HG03469 (cell line): Measurements from ENCODE around the gene BCL2.

Experiments
- ATAC-seq: cut with Tn5 transposase; IDR thresholded peaks from one replicate; pipeline ENCODE4 v1.9.1; 2021; ENCODE audit warnings: mild to moderate bottlenecking, moderate library complexity, moderate number of reproducible peaks; ENCODE audit not compliant: unreplicated experiment

BCL2 gene

GRCh38 chr18:63262369-63263335, 56.9 kb downstream of the BCL2 start:
- ATAC-seq = no peak

- ATAC-seq = no peak
Measured at GRCh38 chr18:63261029-63261428, 58.5 kb downstream of the BCL2 start.

GRCh38 chr18:63260380-63260754, 59.2 kb downstream of the BCL2 start:
- no peak for ATAC-seq

- ATAC-seq = no peak
Measured at GRCh38 chr18:63259567-63260379, 59.8 kb downstream of the BCL2 start.

GRCh38 chr18:63258749-63259566, 60.6 kb downstream of the BCL2 start:
- no peak for ATAC-seq

- no peak for ATAC-seq
Measured at GRCh38 chr18:63257453-63257852, 62.1 kb downstream of the BCL2 start.

GRCh38 chr18:63255435-63255834, 64.1 kb downstream of the BCL2 start:
- ATAC-seq = no peak

GRCh38 chr18:63254716-63255399, 64.7 kb downstream of the BCL2 start:
- no peak for ATAC-seq

GRCh38 chr18:63253428-63254372, 65.9 kb downstream of the BCL2 start:
- no peak for ATAC-seq

- ATAC-seq = no peak
Measured at GRCh38 chr18:63253014-63253413, 66.6 kb downstream of the BCL2 start.

GRCh38 chr18:63249771-63250170, 69.8 kb downstream of the BCL2 start:
- ATAC-seq = no peak

- no peak for ATAC-seq
Measured at GRCh38 chr18:63247926-63248325, 71.6 kb downstream of the BCL2 start.

- ATAC-seq = no peak
Measured at GRCh38 chr18:63247506-63247905, 72.1 kb downstream of the BCL2 start.

GRCh38 chr18:63245600-63245999, 74.0 kb downstream of the BCL2 start:
- no peak for ATAC-seq

- ATAC-seq = no peak
Measured at GRCh38 chr18:63244607-63245006, 75.0 kb downstream of the BCL2 start.

- ATAC-seq = no peak
Measured at GRCh38 chr18:63241760-63242159, 77.8 kb downstream of the BCL2 start.

GRCh38 chr18:63241317-63241712, 78.3 kb downstream of the BCL2 start:
- ATAC-seq = no peak

- no peak for ATAC-seq
Measured at GRCh38 chr18:63240531-63241316, 78.8 kb downstream of the BCL2 start.

GRCh38 chr18:63238693-63239075, 80.9 kb downstream of the BCL2 start:
- ATAC-seq = no peak
